GM12874 (cell line): ENCODE results near the gene AHRR.
A peak's percentile ranks its signal among the peaks of the same experiment; 100 is the strongest.

ENCODE experiments used
- TF ChIP-seq, protein P1 (sequence below): IDR thresholded peaks from 2 replicates; pipeline ENCODE4 v1.5.1; 2011; ENCODE audit warnings: low read depth, mild to moderate bottlenecking, control low read depth, low read length, moderate library complexity; ENCODE audit not compliant: insufficient read depth

AHRR gene

DNA sequence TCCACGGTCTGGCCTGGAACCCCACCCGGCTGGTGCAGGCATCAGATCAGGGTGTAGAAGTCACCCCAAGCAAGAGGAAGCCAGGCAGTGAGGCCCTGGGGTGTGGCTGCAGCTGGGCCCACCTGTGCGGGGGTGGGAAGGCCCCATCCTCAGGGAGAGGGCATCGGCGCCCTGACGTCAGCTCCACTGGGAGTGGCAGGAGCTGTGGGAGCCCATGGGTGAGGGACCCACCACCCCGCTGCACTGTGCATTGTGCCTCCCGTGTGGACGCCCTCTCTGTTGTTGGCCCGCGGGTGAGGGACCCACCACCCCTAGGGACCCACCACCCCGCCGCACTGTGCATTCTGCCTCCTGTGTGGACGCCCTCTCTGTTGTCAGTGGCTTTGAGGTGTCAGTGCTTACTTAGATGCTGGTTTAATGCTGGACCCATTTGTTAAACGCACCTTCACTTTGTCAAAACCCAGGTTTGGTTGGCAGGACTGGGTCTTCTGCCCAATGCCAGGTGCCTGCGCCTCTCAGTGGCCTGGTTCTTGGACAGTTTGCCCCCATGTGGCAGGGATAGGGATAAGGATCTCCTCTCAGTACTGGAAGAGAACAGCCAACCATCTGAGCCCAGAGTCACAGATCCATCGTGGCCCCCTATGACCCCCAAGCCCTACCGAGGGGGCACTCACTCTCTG lies 114.6 kb downstream of the AHRR start:
- TF ChIP-seq, protein P1, sequence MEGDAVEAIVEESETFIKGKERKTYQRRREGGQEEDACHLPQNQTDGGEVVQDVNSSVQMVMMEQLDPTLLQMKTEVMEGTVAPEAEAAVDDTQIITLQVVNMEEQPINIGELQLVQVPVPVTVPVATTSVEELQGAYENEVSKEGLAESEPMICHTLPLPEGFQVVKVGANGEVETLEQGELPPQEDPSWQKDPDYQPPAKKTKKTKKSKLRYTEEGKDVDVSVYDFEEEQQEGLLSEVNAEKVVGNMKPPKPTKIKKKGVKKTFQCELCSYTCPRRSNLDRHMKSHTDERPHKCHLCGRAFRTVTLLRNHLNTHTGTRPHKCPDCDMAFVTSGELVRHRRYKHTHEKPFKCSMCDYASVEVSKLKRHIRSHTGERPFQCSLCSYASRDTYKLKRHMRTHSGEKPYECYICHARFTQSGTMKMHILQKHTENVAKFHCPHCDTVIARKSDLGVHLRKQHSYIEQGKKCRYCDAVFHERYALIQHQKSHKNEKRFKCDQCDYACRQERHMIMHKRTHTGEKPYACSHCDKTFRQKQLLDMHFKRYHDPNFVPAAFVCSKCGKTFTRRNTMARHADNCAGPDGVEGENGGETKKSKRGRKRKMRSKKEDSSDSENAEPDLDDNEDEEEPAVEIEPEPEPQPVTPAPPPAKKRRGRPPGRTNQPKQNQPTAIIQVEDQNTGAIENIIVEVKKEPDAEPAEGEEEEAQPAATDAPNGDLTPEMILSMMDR, result 0 out of 2 replicates have a peak, but pooled peaks have one; percentile 24

DNA sequence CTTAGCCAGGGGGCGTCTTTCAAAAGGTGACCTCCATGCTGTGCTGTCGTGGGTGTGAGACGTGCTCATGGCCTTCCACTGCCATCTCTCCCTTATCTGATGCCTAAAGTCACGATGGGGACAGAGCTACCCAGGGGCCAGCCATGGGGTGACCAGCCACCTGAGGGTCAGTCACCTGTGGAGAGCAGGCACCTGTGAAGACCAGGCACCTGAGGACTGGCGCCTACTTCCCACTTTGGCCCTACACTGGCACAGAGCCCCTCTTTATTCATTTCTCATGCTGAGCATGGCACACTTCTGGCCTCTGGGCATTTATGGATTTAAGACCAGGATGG lies 115.1 kb downstream of the AHRR start:
- TF ChIP-seq, protein P1, result no peak

DNA sequence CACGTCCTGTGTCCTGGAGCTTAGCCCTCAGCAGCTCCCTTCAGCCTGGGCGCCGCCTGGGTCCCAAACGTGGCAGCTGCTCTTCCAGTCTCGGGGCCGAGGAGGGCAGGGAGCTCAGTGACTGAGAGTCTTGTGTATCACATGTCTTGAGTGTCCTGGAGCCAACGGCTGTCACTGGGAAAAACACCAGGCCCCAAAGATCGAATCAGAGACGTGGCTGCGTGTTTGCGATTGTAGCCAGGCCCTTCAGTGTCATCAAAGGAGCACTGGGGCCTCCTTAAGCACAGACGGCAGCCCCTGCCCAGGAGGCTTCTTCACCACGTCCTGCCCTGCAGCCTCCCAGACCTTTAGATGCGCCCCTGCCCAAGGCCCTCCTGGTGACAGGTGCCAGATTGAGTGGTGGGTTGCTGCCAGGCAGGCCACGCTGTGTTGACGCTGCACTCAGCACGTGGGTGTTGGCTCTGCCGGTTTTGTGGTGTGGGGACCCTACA lies 115.8 kb downstream of the AHRR start:
- TF ChIP-seq, protein P1, result no peak

DNA sequence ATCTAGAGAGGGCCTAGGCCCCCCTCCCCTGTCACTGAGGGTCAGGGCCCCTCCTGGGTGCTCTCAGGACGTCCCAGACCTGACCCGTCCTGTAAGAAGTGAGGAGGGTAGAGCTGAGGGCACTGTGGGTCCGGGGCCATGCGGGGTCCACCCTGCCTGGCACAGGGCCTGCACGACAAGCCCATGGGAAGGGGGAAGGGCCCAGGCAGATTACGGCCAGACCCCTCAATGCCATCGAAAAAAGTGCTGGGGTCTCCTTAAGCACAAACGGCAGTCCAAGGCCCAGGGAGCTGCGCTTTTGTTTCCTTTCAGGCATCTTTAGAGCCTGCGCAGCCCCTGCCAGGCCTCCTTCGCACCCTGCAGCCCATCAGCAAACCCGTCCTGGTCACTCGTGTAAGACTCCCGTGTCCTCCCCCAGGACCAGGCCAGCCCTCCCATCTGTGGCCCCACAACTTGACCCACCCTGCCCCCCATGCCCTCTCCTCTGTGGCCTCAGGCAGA lies 117.0 kb downstream of the AHRR start:
- TF ChIP-seq, protein P1, result no peak

DNA sequence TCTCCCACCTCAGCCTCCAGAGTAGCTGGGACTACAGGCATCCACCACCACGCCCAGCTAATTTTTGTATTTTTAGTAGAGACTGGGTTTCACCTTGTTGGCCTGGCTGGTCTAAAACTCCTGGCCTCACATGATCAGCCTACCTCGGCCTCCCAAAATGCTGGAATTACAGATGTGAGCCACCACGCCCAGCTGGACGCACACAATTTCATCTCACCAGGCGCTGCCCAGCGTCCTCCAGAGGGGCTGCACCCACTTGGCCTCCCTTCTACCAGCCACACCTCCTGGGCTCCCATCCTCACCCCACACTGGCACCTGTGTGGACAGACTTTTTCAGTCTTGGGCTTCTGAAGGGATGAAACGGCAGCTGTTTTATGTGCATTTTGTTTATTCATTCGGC lies 117.7 kb downstream of the AHRR start:
- TF ChIP-seq, protein P1, result no peak

DNA sequence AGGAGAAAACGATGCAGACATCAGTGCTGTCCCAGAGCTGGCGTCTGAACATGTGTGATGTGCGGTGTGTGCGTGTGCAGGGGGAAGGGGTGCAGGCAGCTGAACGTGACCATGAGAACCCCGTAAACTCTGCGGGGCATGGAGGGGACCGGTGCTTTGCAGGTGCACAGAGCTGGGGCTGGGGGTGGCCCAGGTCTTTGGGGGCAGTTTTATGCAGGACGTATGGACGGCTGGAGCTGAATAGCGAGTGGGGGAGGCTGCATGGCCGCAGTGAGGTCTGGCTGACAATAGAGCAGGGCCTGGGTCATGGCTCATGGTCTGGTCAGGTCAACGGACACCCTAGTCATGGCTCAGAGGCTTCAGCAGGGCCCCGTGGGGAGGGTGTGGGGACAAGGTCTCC lies 118.1 kb downstream of the AHRR start:
- TF ChIP-seq, protein P1, result no peak

DNA sequence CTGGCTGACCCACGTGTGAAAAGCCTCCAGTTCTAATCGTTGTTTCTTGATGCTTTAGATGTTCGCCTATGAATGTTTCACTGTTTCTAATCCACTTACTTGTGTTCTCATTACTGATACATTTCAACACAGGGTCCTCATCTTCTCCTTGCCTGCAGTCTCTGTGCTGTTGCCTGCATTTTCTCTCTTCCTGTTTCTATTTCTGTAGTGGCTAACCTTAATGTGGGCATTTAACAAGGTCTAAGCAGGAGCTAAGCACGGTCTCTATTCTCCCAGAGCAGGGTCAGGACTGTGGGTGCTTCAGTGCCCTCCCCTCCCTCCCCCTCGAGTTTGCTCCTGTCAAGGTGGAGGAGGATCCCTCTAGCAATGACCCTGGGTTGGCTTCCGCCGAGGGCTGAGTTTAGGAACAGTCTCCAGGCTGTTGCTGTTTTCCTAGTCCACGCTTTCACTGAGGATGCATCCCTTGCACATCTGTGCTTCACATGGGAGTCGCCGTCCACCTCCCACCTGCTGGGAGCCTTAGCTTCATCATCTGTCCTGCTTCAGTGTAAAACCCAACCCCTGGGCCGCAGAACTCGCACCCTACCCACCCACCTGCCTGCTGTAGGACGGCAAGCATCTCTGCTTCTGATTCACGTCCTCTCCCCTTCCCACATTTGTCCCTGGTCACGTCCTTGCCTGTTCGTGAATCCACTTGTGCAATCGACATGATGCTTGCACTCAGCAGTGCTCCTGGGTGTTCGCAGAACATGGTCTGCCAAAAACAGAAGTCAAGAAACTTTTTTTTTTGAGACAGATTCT lies 119.1 kb downstream of the AHRR start:
- TF ChIP-seq, protein P1, result no peak
